Right ventricle myocardium superior (tissue), 1 donor: ENCODE results near the gene RPE. TPM values are rescaled to one million over a fixed set of nuclear protein-coding genes. Genes with fewer than 3 reads are reported as not detected.

Experiments used
- ATAC-seq: fragments of 200-7000 bp; cut with Tn5 transposase; one replicate; pipeline ENCODE4 v1.9.1; 2020; ENCODE audit warnings: mild to moderate bottlenecking; ENCODE audit not compliant: poor library complexity
- DNase-seq: peaks from one replicate; pipeline ENCODE4 v3.0.0-alpha.2; 2020
- intact Hi-C: fragments of 100-400 bp; cut with DNase I; formaldehyde crosslinking; loops from one replicate; pipeline ENCODE4 v1.11.2; 2022
- long read RNA-seq: library from polyadenylated mRNA; unstranded; transcript quantifications from one replicate; pipeline ENCODE4 v2.0.0, GENCODE V29; 2021
- total RNA-seq: library from RNA; stranded (reverse); fragmentation: NEBNext Ultra II Directional; extraction: Animal tissue kit (Norgen Biotek cat#: 25700); gene quantifications from one replicate; pipeline ENCODE4 v1.2.1, GENCODE V29; 2021
- donor health status: DM: no; HTN: yes; CAD: no; lungs with severe emphysema.

The RPE gene
- 16.1 TPM for total RNA-seq
- long read RNA-seq, transcript RPE-202 (6 exons, 2,569 nt), result major isoform, 37 of 45 reads
- long read RNA-seq, partial matches to known transcripts, result 1 of 45 reads
- long read RNA-seq, other reads (novel, unspliced or antisense), result 7 of 45 reads

DNA sequence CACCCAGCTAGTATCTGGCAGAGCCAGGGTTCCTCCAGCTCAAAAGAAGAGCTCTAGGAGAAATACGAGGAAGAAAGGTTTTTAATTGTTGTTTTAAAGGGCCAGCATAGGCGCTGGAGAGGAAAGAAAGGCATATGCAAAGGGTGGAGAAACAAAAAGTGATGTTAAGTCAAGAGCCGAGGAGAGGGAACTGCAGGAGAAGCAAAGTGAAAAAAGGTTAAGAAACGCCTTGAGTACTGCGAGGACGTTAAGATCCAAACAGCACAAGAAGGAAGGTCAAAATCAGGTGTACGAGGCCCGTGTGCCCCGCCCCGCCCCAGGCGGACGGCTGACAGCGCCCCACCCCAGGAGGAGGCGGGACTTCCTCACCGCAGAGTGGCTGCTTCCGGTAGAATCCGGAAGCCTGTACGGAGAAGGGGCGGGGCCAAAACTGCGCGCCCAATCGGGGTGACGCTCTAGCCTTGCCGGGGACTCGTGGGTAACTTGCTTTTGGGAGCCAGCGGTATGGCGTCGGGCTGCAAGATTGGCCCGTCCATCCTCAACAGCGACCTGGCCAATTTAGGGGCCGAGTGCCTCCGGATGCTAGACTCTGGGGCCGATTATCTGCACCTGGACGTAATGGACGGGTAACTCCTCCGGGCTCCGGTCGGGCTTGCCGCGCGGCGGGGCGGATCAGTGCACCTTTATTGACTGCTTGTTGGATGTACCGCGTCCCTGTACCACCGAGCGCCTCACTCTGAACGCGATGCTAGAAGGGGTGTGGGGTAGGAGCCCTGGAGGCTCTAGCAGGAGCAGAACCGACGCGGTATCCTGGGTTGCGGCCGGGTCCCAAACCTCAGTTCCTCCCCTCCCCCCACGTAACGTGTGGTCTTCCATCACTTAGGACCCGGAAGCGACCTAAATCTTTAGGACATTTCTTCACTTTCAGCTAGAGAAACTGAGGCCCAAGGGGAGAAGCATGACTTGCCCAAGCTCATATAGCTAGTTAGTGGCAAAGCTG is at the start of gene RPE:
TSS of gene RPE (plus strand) at position 481 of the 1,000 bp plus-strand sequence. CDS start at position 505, 24 bp downstream.
- intact Hi-C loops, result loop anchor here (10.0 kb wide), 1 partner anchor 172 kb away; the partner anchor contains the start of gene KANSL1L
- ATAC-seq, result peak; percentile 100

DNA sequence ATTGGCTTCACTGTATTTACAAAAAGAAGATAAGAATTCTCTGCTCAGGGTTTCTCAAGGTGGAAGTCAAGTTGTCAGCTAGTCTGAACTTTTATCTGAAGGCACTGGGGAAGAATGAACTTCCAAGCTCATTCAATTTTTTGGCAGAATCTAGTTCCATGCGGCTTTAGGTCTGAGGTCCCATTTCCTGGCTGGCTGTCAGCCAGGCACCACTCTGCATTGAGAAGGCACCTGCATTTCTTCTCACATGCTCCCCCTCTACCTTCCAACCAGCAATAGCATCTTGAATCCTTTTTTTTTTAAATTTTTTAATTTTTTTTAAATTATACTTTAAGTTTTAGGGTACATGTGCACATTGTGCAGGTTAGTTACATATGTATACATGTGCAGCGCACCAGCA is 46.2 kb upstream of the RPE start:
- no peak for ATAC-seq
- DNase-seq, result no peak
- intact Hi-C loops, result no loop called here

More for the DNA sequence above, at the start of gene RPE:
- peak; percentile 98 for DNase-seq

DNA sequence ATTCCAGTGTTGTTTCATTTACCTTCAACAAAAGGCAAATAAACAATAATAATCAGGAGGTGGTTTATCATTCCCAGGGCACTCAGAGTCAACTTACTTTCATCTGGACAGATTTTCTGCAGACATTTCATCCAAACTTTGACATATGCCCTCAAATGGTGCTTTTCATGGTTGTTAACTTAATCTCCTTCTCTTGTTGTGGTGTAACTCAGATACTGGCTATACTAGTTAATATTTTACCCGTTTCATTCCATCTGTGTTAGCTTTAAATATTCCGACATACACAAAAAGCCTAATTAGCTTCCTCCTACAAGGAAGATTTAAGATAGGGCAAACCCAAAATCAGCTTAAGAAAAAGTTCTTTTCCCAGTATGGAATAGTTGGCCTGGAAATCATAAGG is 44.4 kb upstream of the RPE start:
- DNase-seq (no peak), ATAC-seq (no peak)
- intact Hi-C loops, result no loop called here

DNA sequence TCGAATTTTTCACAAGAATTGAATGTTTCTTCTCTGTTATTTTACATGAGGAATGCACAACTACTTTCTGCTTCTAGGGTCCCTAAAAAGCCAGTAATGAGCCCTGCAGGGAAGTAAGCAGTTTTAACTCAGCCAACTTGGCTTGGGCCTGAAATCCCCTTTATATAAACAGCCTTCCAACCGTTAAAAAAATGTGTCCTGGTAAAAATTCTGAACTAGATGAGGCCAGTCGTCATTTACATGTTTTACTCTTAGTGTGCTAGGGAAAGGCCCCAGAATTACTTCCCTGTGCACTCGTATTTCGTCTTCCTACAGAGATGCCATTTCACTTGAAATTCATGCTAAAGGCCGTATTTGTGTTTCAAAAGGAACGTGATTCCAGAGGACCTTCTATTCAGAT is 42.4 kb upstream of the RPE start:
- intact Hi-C loops, result no loop called here
- no peak for ATAC-seq
- no peak for DNase-seq

DNA sequence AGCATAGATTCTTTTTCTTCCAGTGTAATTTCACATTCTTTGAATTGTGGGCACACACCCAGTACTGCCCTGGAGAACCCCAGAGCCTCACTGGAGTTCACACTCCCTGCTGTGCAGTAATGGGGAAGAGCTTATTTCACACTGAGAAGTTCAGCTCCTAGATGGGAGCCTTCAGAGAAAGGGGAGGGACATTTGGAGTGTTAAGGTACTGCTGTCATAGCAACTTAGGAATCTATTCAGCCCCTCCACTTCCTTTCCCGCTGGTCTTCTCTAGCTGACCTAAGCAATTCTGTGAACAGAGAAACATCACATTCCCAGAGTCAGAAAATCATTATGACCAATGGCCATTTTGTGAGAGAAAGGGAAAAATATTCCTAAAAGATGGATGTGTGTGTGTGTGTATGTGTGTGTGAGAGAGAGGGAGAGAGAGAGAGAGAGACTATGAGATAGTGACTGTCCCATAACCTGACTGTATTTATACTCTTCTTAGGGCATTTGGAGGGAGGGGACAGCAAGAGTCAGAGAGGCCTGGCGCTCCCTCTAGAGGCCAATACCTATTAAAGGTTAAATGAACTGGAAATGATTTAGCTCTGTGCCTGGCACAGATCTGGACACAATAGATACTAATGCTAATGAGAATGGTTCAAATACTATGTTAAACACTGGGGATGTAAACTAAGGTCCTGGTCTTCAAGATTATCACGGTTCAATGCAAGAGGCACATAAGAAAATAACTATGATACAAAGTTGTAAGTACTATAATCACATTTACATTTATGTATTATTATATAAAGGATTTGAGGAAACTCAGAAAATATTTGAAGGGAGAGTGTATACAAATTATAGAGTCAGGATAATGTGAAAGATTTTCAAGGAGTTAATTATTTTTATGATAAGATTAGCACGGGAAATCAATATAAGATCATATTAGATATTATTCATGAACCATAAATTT is 41.5 kb upstream of the RPE start:
- peak; percentile 74 for ATAC-seq
- DNase-seq, result no peak

DNA sequence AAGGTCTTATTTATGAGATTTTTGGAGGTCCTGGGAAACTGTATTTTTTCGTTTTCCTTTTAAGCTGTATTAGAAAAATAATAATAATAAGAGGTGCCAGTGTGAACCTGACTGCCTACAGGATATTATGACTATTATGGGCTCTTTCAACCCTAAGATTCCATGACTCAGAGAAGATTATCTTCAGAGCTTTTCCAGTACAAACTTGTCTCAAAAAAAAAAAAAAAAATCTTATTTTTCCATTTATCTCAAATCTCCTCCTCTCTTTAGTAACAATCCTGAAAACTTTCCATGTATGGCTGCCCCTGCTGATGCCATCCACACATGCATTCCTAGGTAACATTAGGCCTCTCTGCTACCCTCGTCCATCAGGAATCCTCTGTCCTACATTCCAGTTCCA is 36.7 kb upstream of the RPE start:
- ATAC-seq (no peak), DNase-seq (no peak)
- intact Hi-C loops, result no loop called here

More for the DNA sequence above, 41.5 kb upstream of the RPE start:
- intact Hi-C loops, result no loop called here

DNA sequence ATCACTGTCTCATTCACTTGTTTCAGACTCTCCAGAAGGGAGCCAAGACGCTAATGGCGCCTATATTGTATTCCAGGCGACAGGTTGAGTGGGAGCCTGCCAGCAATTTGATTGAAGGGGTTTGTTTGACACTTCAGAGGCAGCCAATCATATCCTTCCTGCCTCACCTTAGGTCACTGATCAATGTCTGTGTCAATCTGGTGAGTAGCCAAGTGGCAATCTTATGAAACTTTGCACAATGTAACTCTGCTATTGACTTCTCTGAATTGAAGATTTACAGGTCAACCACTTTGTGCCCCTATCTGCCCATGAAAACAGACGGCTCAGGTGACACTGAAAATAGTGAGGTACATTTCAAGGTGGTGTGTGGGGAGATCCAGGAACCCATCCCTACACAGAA is 32.7 kb upstream of the RPE start:
- intact Hi-C loops, result no loop called here
- DNase-seq (no peak), ATAC-seq (no peak)

DNA sequence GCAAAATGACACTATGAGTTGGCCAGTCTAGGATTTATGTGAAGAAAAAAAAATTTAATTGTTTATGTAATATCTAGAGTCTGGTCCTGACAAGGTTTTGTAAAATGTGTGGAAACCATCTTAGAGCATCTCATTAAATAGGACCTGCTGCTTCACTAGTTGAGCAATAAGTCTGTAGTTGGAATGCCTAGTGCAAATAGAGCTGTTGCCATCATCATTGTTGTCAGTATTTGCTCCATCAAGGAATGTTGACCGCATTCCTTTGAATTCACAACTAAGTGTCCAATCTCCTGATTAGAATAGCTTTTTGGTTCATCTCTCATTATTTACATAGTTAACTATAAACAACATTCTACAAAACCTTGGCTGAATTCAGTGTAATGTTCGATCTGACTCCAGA is 32.2 kb upstream of the RPE start:
- DNase-seq, result no peak
- intact Hi-C loops, result no loop called here
- ATAC-seq, result no peak

DNA sequence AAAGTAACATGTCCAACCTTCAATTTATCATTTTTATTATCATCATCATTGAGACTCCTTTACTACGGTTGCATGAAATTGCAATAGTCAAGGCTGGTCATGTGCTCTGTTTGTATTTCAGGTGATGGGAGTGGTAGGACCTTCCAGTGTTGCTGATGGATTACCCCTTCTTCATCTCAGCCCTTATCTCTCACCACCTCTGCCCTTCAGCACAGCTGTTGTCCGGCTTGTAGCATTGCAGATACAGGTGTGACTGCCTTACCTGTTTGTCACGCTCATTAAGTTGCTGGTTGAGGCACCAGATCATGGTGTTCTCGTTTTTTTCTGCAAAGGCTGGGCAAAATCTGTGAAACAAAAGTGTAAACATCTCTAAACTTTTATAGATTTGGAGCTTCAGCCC is 31.7 kb upstream of the RPE start:
- DNase-seq (no peak), ATAC-seq (no peak)
- intact Hi-C loops, result no loop called here

DNA sequence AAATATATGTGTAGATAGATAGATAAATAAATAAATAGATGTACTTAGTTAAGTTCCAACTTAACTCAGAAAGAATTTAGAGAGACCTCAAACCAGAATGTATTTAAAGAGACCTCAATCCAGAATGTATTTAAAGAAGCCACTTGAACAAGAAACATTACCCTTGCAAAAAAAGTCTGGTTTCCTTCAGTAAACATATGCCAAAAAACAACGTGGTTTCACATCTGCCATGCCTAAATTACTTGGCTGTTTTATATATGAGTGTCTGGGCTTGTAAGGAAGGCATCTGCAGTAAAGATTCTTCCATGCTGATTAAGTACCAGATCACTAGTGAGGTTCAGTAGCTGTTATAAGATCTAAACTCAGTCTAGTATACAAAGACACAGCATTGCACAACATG is 29.1 kb upstream of the RPE start:
- intact Hi-C loops, result no loop called here
- no peak for ATAC-seq
- no peak for DNase-seq

DNA sequence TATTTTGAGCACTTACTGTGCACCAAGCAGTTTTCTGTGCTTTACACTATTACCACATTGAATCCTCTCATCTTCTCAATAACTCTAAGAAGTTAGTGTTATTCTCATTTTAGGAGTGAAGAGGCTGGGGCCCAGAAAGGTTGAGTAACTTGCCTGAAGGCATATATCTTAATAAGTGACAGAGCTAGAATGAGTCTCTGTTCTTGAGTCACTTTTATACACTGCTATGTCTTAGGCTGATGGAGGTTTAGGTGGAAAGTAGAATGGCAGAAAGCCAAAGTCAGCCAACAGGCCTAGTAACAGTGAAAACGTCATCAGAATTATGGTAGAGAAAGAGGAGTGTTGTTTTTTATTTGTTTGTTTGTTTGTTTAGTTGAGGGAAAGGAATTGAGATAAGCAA is 27.9 kb upstream of the RPE start:
- ATAC-seq, result no peak
- intact Hi-C loops, result no loop called here
- DNase-seq, result no peak

DNA sequence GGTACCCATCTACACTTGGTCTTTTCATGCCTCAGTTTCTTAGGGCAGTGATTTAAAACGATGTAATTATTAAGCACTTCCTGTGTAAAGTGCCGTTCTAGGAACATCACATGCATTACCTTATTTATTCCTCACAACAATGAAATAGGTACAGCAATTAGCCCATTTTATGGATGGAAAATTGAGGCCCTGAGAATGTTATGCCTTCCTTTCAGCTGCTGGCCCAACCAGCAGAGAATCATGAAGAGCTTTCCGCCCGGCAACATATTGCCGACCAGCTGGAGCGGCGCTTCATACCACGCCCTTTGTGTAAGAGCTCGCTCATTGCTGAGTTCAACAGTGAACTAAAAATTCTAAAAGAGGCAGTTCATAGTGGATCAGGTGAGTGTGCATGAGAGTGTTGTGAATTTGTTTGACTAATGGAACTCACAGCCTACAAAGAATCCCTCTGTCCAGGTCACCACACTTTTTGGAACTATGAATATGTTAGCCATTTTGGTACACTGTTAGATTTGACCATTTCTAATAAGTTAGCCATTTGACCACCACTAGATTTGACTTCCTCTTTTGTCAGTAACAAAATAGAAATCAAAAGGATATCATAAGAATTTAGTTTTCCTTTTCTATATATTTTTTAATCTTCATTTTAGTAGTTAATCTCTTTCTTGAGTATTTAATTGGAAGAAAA is 25.6 kb upstream of the RPE start:
- intact Hi-C loops, result loop anchor here (1.0 kb wide), 1 partner anchor 218 kb away; no protein-coding TSS in a partner anchor
- no peak for DNase-seq
- no peak for ATAC-seq

DNA sequence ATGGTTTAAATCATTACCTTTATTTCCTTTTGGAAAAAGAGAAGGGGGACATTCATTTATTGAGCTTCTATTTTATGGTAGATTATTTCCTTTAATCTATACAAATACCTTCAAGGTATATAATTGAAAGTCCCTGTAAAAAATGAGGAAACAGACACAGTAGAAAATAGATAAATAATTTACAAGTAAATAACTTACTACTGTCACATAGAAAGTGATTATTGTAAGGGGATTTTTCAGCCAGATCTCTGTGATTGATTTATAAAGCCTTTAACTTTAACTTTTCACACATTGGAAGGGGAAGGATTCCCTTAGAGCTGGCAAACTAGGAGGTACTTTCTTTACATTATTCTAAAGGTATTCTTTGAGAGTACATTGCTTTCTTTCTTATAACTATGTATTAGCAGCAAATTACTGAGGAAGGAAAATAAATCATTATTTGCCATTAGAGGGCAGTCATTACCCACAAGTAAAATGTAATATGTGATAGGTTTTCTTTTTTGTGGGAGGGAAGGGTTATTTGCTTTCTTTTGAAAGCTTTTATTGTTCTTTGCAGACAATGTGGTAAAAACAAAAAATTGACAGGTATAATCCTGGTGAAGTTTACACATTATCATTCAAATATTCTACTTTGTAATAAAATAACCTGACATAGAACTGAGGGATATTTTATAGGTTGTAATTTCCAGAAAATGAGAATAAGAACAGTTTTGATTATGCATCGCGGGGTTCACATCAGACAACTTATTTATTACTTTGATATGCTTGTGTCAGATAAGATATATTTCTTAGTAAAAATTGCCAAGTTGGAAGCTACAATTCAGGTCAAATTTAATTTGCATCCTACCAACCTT is 24.8 kb upstream of the RPE start:
- intact Hi-C loops, result loop anchor here (1.0 kb wide), 1 partner anchor 218 kb away; no protein-coding TSS in a partner anchor
- ATAC-seq (peak; percentile 43), DNase-seq (no peak)

DNA sequence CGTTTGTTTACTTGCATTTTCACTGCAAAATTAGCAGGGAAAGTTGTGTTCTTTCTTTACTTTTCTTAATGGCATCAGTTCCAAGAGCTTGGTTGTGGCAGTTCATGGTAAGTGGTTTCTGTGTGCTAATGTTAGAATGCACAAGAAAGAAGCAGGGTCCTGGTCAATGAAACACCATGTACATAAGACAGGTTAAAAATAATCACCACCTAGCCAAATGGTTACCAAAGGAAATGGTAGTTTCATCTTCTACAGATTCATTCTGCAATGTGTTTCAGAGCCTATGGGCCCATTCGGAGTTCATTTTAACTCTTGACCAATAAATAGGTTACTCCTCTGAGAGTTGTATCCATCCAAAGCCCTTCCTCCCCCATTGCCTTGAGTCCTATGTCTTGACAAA is 18.1 kb upstream of the RPE start:
- ATAC-seq (no peak), DNase-seq (no peak)
- intact Hi-C loops, result no loop called here

DNA sequence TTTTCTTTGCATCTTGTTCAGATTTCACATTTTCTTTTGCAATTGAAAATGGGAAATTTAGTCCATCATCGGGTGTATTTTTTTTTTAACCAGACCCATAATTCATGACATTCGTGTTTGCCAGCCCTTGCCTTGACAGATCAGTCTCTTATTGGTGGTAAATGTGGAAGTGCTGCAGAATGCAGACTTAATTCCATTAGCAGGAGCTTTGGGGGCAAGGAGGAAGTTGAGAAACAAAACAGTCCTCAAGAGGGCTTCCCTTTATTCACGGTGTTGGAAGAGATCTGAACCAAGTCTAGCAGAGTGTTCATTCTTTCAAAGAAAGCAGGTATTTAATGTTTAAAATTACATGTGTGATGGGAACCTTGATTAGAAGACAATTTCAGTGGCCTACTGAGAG is 16.6 kb upstream of the RPE start:
- DNase-seq, result no peak
- intact Hi-C loops, result no loop called here
- ATAC-seq, result no peak

DNA sequence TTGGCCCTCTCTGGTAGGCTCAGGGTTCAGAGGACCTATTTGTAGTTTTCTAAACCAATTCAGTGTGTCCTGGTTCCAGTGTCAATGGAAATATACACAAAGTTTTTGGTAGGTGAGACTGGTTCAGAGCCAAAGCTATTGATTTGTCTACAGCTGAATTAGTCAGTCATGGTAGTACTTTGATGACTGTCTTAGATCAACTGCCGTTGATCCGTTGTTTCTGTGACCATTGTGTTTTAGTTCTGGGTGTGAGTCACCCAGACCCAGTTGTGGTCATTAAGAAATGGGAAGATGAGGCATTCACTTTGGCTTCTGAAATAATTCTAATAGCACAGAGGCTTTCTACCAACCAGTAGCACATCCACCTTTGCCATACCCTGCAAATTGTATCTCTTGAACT is 16.0 kb upstream of the RPE start:
- intact Hi-C loops, result no loop called here
- ATAC-seq (no peak), DNase-seq (no peak)

DNA sequence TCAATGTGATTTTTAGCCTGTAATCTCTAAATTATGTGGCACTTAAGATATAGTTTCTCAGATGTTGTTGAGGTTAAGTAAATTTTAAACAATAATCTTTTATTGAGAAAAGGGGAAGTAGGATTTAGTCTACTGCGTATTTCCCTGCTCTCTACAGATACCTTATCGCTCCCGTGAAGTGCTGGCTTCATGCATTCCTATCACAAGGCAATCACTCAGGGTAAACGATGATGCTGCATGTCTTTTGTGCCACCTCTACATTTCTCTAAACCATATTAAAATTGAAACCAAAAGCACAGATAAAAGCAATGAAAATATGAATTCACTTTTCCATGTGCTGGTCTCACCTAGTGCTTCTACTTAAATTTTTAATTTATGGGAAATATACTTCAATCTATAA is 14.4 kb upstream of the RPE start:
- ATAC-seq (no peak), DNase-seq (no peak)
- intact Hi-C loops, result no loop called here

DNA sequence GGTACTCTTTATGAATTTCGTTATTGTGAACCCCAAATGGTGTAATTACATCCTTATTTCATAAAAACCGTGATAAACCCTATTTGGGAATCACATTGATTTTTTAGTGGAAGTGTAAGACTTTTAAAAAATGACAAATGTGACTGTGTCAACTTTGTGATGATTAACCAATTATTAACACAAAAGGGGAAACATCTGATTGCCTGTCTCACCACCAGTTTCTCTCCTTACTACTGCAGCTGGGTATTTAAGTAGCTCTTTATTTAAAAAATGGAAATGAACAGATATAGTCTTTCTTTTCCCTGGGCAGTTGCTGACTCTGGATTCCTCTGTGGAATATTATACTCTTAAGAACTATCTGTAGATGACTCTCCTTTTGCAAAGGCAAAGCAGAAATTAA is 11.6 kb upstream of the RPE start:
- ATAC-seq, result no peak
- intact Hi-C loops, result no loop called here

More for the DNA sequence above, 11.6 kb upstream of the RPE start:
- no peak for DNase-seq
